GM18907 (cell line): ENCODE data around the gene SEC23IP.
"Not testable (repeated sequence)": the region's sequence is repeated elsewhere in the genome, so short reads cannot be mapped to it uniquely, and the experiment has no call there.

Source experiments
- ATAC-seq: cut with Tn5 transposase; IDR thresholded peaks from one replicate; pipeline ENCODE4 v1.9.1; 2021; ENCODE audit warnings: mild to moderate bottlenecking, moderate library complexity; ENCODE audit not compliant: unreplicated experiment

The SEC23IP gene

DNA sequence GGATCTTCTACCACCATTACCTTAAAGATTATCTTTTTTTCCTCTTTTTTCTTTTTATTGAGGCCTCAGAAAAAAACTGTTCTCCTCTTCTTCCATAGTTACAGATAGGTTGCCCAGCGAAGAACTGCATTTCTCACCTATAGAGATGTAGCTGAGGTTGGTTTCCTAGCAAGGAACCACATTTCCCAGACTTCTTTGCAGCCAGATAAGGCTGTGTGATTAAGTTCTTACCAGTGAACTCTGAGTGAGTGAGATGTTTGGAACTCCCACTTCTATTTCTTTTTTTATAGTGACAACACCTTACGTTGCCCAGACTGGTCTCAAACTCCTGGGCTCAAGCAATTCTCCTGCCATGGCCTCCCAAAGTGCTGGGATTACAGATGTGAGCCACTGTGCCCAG is 14.0 kb upstream of the SEC23IP start:
- no peak for ATAC-seq

DNA sequence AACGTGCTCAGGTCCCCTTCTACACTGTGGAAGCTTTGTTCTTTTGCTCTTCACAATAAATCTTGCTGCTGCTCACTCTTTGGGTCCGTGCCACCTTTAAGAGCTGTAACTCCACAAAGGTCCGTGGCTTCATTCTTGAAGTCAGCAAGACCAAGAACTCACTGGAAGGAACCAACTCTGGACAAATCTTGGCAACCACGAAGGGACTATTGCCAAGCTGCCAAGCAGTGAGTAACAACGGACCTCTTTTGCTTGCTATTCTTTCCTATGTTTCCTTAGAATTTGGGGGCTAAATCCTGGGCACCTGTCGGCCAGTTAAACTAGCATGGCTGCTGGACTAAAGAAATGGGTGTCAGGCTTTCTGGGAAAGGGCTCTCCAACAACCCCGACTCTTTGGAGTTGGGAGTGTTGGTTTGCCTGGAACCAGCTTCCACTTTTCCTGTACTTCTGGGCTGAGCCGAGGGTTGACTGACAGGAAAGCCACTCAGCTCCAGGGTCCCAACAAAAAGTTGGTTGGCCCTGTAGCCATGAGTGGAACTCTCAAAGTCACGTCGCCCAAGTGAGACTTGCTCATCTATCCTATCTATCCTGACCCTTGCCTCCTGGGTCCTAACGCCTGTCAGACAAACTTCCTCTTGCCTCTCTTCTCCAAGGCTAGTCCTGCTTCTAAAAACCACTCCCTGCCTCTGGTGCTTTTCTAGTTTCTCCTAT is 8.5 kb upstream of the SEC23IP start:
- not testable (repeated sequence) for ATAC-seq

DNA sequence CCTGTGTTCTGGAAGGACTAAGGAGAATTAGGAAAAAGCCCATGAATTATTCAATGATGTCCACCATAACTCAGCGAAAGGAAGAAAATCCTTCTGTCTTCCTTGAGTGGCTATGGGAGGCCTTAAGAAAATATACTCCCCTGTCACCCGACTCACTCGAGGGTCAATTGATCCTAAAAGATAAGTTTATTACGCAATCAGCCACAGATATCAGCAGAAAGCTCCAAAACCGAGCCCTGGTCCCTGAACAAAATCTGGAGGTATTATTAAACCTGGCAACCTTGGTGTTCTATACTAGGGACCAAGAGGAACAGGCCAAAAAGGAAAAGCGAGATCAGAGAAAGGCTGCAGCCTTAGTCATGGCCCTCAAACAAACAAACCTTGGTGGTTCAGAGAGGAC is 6.5 kb upstream of the SEC23IP start:
- ATAC-seq = not testable (repeated sequence)

DNA sequence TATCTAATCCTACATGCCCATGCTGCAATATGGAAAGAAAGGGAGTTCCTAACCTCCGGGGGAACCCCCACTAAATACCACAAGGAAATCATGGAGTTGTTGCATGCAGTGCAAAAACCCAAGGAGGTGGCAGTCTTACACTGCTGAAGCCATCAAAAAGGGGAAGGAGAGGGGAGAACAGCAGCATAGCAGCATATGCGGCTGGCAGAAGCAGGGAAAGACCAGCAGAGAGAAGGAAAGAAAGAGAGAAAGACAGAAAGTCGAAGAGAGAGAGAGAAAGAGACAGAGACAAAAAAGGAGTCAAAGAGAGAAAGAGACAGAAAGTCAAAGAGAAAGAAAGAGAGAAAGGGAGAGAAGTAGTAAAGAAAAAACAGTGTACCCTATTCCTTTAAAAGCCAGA is 3.8 kb upstream of the SEC23IP start:
- not testable (repeated sequence) for ATAC-seq

DNA sequence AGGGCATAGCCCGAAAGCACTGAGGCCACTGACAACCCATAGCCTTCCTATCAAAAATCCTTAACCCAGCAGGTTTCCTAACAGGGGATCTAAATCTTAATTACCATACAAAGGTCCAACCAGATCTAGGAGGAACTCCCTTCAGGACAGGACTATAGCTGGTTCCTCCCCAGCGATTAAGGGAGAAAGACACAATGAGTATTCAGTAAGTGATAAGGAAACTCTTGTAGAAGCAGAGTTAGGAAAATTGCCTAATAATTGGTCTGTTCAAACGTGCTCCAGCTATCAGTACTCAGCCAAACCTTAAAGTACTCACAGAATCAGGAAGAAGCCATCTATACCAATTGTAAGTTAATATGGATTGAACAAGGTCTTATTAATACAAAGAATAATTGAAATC is 3.3 kb upstream of the SEC23IP start:
- not testable (repeated sequence) for ATAC-seq

DNA sequence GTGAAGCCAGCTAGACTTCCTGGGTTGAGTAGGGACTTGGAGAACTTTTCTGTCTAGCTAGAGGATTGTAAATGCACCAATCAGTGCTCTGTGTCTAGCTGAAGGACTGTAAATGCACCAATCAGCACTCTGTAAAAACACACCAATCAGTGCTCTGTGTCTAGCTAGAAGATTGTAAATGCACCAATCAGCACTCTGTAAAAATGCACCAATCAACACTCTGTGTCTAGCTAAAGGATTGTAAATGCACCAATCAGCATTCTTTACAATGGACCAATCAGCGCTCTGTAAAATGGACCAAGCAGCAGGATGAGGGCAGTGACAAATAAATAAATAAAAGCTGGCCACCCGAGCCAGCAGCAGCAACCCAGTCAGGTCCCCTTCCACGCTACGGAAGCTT is 2.2 kb upstream of the SEC23IP start:
- ATAC-seq = not testable (repeated sequence)

DNA sequence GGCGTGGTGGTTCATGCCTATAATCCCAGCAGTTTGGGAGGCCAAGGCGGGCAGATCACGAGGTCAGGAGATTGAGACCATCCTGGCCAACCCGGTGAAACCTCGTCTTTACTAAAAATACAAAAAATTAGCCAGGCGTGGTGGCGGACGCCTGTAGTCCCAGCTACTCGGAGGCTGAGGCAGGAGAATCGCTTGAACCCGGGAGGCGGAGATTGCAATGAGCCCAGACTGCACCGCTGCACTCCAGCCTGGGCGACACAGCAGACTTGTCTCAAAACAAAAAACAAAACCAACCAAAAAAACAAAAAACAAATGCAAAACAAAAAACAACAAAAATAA is 712 bp upstream of the SEC23IP start:
- not testable (repeated sequence) for ATAC-seq

DNA sequence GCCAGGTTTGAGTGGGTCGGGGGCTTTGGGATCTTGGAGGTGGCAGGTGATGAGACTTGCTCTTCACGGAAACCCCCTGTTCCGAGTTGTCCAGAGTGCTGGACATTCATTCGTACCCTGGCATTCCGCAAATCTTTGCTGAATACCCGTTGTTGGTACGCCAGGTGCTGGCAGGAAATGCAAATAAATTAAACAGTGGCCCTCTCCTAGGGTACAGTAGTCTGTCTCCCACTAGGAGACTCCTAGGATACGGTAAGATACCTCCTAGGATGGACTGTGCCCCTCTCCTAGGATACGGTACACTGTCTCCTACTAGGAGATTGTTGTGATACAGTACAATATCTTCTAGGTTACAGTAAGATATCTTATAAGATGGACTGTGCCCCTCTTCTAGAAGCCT is 544 bp downstream of the SEC23IP start:
- peak; percentile 1 for ATAC-seq

DNA sequence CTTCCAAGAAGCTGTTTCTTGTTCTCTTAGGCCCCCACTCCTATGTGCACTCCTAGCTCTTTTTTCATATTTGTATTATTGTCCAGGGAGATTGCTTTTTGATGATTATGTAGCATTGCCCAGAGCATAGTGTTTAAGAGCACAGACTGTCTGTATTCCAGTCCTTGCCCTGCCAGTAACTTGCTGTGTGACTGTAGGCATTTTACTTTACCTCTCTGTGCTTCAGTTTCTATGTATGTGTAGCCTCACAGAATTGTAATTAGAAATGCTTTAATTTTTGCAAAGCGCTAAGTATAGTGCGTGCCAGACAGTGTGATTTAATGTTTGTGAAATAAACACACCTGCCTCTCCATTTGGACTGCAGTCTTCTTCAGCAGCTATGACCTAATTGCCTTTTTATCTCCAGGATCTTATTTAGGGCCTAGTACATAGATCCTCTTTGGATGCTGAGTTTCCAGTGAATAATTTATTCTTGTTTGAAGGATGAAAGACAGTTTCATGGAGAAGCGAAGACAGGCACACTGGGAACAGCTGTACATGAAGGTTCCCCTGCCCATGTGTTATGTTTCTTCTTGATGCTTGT is 1.4 kb downstream of the SEC23IP start:
- no peak for ATAC-seq

DNA sequence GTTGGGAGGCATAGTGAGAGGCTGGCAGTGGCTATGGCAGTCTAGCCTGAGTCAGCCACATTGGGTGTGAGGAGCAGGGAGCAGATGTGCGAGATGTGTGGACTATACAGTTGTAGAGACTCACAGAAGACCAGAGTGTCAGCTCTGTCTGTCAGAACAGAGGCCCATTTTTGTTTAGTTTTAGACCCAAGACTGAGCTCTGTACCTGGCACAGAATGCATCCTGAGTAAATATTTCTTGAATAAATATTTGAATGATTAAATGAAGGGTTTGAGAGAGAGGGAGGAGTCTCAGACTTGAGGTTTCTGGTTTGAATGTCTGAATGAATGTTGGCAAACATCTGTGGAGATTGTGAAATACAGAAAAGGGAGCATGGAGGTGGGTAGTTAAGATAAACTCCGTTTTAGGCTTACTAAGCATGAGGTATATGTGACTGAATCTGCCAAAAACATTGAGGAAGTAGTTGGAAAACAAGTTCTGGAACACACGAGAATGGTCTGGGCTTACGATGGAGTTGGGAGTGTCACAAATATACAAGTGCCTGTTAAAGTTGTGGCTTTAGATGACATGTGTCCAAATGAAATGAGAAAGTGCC is 3.6 kb downstream of the SEC23IP start:
- ATAC-seq = no peak

DNA sequence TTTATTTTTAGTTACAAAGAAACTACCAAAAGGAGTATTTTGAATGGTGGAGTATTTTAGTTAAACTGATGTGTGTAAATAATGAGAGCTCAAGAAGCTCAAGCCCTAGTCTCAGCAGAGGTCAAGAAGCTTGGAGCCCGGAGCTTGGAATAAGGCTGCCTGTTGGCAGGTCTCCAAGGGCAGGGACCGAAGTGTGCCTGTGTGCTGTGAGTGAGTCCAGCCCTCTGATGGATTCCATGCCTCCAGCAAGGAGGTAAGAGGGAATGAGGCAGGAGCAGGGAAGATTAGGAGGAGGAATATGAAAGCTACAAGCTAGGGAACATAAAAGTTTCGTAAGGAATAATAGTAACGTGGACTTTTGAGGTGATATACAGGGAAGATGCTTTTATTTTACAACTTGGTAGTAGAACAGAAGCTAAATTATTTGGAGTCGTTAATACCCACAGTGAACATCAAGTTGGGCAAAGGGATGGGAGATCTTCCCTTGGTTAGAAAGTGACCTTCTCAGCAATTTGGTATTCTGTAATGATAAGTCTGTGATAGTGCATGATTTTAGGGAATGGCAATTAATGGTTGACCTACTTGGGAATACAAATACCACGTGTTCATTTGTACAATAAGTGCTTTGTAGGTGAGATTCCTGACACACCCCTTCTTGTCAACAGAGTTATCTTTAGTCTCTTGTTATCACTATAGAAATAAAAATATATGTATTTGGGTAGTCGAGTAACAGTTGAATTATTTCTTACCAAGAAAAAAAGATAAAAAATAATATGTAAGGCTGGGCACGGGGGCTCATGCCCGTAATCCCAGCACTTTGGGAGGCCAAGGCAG is 4.6 kb downstream of the SEC23IP start:
- ATAC-seq = no peak

DNA sequence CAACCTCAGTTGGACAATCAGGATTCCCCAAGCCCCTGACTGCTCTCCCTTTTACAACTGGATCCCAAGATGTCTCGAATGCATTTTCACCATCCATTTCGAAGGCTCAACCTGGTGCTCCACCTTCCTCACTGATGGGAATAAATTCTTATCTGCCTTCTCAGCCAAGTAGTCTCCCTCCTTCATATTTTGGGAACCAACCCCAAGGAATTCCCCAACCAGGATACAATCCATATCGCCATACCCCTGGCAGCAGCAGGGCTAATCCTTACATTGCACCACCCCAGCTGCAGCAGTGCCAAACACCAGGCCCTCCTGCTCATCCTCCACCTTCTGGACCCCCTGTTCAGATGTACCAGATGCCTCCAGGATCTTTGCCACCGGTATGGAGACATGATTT is 6.0 kb downstream of the SEC23IP start:
- ATAC-seq = no peak

DNA sequence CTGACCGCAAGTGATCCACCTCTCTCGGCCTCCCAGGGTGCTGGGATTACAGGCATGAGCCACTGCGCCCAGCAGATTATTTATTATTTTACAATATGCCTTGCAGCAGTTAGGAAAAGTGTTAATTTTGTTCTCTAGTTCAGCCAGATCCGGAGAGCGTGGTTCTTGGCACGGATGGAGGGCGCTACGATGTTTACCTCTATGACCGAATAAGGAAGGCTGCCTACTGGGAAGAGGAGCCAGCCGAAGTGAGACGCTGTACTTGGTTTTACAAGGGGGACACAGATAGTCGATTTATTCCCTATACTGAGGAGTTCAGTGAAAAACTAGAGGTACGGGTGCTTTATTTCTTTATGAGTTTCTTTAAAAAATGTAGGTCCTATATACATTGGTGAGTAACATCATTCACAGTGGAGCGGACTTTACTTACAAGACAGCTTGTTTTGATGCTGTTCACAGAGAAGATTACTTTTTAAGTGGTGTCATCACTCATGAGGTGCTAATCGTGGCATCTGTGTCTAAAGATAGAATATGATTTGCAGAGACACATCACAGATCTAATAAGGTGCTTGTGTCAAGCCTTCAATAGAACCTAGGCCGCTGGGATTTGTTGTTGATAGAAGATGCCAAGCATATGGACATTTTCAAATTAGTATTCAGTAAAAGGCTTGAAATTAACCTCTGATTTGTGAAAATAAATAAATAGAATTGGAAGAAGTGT is 11.6 kb downstream of the SEC23IP start:
- ATAC-seq = no peak

DNA sequence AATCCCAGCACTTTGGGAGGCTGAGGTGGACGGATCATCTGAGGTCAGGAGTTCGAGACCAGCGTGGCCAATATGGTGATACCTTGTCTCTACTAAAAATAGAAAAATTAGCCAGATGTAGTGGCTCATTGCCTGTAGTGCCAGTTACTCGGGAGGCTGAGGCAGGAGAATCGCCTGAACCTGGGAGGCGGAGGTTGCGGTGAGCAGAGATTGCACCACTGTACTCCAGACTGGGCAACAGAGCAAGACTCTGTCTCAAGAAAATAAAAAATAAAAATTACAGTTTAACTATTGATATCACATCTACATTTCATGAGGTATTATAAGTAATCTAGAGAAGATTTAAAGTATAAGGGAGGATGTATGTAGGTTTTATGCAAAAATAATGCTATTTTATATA is 15.2 kb downstream of the SEC23IP start:
- ATAC-seq = not testable (repeated sequence)

DNA sequence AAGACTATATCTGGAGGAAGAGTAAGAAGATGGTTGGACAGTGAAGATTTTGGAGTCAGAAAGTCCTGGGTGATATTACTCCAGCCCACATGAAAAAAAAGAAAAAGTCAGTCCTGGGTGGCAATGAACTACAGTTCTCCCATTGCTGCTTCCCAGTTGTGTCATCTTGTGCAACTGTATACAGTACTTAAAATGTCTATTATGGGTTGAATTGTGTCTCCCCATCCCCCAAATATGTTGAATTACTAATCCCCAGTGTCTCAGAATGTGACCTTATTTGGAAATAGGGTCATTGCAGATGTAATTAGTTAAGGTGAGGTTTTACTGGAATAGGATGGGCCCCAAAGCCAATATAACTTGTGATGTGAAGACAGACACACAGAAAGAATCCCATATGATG is 15.6 kb downstream of the SEC23IP start:
- ATAC-seq = no peak

DNA sequence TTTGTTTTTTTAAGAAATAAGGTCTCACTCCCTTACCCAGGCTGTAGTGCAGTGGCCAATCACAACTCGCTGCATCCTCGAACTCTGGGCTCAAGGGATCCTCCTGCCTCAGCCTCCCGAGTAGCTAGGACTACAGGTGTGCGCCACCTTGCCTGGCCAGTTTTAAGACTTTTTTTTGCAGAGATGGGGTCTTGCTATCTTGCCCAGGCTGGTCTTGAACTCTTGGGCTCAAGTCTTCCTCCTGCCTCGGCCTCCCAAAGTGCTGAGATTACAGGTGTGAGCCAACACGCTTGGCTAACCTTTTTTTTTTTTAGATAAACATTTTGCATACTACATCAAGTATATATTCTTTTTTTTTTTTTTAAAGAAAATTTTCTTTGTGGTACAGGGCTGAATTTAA is 18.2 kb downstream of the SEC23IP start:
- no peak for ATAC-seq

DNA sequence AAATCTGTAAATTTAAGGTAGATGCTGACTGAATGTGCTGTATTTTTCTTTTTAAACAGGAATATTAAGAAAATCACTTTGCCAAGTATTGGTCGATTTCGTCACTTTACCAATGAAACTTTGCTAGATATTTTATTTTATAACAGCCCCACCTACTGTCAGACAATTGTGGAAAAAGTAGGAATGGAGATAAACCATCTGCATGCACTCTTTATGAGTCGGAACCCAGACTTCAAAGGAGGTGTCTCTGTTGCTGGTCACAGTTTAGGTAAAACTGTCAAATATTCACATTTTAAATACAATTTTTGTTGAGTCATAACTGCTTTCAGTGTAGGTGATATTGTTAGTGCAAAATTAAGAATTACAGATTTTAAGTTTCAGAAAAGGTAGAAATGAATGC is 25.2 kb downstream of the SEC23IP start:
- no peak for ATAC-seq

DNA sequence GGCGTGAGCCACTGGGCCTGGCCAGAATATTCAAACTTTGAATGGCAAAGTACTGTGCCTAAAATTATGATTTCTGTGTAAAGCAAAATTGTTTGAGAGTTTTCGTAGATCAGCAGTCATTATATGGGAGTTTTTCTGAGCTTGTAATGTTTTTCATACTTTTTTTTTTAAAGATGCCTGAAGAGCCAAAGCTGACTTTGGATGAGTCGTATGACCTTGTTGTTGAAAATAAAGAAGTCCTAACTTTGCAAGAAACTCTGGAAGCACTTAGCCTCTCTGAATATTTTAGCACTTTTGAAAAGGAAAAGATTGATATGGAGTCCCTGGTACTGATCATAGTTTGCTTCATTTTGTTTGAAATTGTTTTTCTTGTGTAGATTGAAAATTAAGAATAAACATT is 26.7 kb downstream of the SEC23IP start:
- ATAC-seq = no peak

DNA sequence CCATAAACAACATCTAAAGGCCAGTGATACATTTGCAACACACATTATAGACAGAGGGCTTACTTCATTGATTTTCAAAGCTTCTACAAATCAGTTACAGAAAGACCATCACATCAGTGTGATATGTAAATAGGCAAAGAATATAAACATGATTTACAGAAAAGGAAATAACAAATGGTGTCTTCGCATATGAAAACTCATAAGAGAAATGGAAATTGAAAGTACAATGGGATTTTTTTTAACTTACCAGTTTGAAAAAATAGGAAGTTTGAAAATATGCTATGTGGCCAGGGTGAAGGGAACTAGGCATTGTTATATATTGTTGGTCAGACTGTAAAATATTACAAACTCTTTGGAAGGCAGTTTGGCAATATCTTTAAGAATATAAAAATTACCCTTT is 27.3 kb downstream of the SEC23IP start:
- ATAC-seq = peak; percentile 65

DNA sequence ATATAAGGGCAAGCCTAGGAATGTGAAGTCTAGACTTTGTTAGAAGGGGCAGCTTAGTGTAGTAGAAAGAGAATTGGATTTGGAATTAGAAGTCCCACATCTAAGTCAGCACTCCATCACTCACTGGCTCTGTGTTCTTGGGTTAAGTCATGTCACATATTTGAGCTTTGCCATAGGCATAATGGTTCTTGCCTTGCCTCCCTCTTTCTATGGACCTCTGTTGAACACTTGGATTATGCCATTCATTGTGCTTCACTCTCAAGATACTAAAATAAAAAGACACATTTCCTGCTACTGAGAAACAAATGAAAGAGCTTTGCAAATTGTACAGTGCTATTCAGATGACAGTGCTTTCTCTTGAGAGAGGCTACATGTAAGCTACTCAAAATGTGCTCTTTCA is 35.9 kb downstream of the SEC23IP start:
- no peak for ATAC-seq

DNA sequence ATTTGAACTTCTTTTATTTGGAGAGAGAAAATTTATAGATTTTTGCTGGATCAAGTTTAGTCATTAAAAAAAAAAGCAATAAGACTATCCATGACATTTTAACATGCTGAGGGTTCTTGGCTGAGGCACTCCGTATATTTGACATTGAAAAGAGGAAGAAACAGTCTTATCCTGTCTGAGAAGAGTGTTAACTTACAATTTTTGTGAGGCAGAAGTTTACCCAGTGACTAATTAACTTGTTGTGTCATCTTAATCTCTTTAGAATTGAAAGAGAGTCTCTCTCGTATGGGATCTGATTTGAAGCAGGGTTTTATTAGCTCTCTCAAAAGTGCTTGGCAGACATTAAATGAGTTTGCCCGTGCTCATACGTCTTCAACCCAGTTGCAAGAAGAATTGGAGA is 39.3 kb downstream of the SEC23IP start:
- ATAC-seq = no peak
